Neural progenitor cell (in vitro differentiated cells): ENCODE data around the gene VWF. TPM values are rescaled to one million over a fixed set of nuclear protein-coding genes. Genes with fewer than 3 reads are reported as not detected.

Source experiments
- DNase-seq: peaks from one replicate; pipeline ENCODE4 v3.0.0-alpha.2; 2016; ENCODE audit warnings: low spot score
- H2AFZ ChIP-seq: fragments of 200-600 bp; sonication (generic); replicated peaks from 2 replicates; pipeline ENCODE4 v1.6.1; 2016; ENCODE audit warnings: antibody characterized with exemption
- H3F3A ChIP-seq: fragments of 200-600 bp; sonication (generic); 2 replicates; pipeline ENCODE4 v1.6.1; 2016; ENCODE audit warnings: antibody characterized with exemption, low read depth
- H3K27ac ChIP-seq: fragments of 200-600 bp; sonication (generic); 2 replicates; pipeline ENCODE4 v1.5.1; 2016; ENCODE audit warnings: mild to moderate bottlenecking
- H3K27me3 ChIP-seq: fragments of 200-600 bp; sonication (generic); 2 replicates; pipeline ENCODE4 v1.6.1; 2016; ENCODE audit warnings: mild to moderate bottlenecking, moderate library complexity
- H3K36me3 ChIP-seq: fragments of 200-600 bp; sonication (generic); 2 replicates; pipeline ENCODE4 v1.5.1; 2016
- H3K4me1 ChIP-seq: fragments of 200-600 bp; sonication (generic); 2 replicates; pipeline ENCODE4 v1.6.1; 2016; ENCODE audit warnings: mixed run types
- H3K4me2 ChIP-seq: fragments of 200-600 bp; sonication (generic); 2 replicates; pipeline ENCODE4 v1.6.1; 2016
- H3K4me3 ChIP-seq: fragments of 200-600 bp; sonication (generic); 2 replicates; pipeline ENCODE4 v1.5.1; 2016
- H3K79me2 ChIP-seq: fragments of 200-600 bp; sonication (generic); 2 replicates; pipeline ENCODE4 v1.6.1; 2016; ENCODE audit warnings: low read depth
- H3K9ac ChIP-seq: fragments of 200-600 bp; sonication (generic); 2 replicates; pipeline ENCODE4 v1.6.1; 2016
- H3K9me3 ChIP-seq: fragments of 200-600 bp; sonication (generic); 2 replicates; pipeline ENCODE4 v1.5.1; 2016; ENCODE audit warnings: low read depth
- H4K20me1 ChIP-seq: fragments of 200-600 bp; sonication (generic); 2 replicates; pipeline ENCODE4 v1.6.1; 2016; ENCODE audit warnings: low read depth
- H3K27ac Mint-ChIP-seq: 3 replicates; pipeline ENCODE4 v1.8.0; 2021; ENCODE audit warnings: mixed read lengths
- H3K27me3 Mint-ChIP-seq: 2 replicates; pipeline ENCODE4 v1.8.0; 2022; ENCODE audit warnings: low read depth, mild to moderate bottlenecking, inconsistent platforms, moderate library complexity, mixed read lengths; ENCODE audit not compliant: insufficient read depth
- H3K36me3 Mint-ChIP-seq: 3 replicates; pipeline ENCODE4 v1.8.0; 2021; ENCODE audit warnings: mixed read lengths
- H3K4me1 Mint-ChIP-seq: 3 replicates; pipeline ENCODE4 v1.8.0; 2021; ENCODE audit warnings: mixed read lengths
- H3K4me3 Mint-ChIP-seq: 3 replicates; pipeline ENCODE4 v1.8.0; 2021; ENCODE audit warnings: mild to moderate bottlenecking, moderate library complexity, mixed read lengths
- H3K9me3 Mint-ChIP-seq: 3 replicates; pipeline ENCODE4 v1.8.0; 2020; ENCODE audit warnings: mixed read lengths
- CTCF ChIP-seq: fragments of 200-600 bp; sonication (generic); IDR thresholded peaks from 2 replicates; pipeline ENCODE4 v1.5.1; 2017; ENCODE audit warnings: antibody characterized with exemption, mild to moderate bottlenecking
- EZH2 ChIP-seq: fragments of 200-600 bp; sonication (generic); IDR thresholded peaks from 2 replicates; pipeline ENCODE4 v1.6.1; 2017; ENCODE audit warnings: antibody characterized with exemption, mild to moderate bottlenecking, moderate library complexity
- EZH2phosphoT487 ChIP-seq: fragments of 200-600 bp; sonication (generic); IDR thresholded peaks from 2 replicates; pipeline ENCODE4 v1.6.1; 2017; ENCODE audit warnings: antibody characterized with exemption
- total RNA-seq: library from RNA; depleted of rRNA; stranded (reverse); fragments of >200 nt; gene quantifications from 2 replicates; pipeline ENCODE4 v1.2.3, GENCODE V29; 2015; ENCODE audit warnings: low replicate concordance

VWF gene
- total RNA-seq, 1 donor from 2014 or later = 8.0 TPM

GRCh38 chr12:5900533-5901205 lies 223.8 kb downstream of the VWF start:
- Histone ChIP-seq H3K79me2 (no peaks in the 10 kb centered on the region), H3K4me2 (no peak overlapping the region), H3K4me3 (no peak overlapping the region), H3K9ac (no peak overlapping the region), H3K27ac (no peak overlapping the region), H3K27me3 (no peaks in the 10 kb centered on the region), H3F3A (no peaks in the 10 kb centered on the region), H3K4me1 (no peaks in the 10 kb centered on the region), H2AFZ (no peak overlapping the region), H4K20me1 (no peaks in the 10 kb centered on the region), H3K9me3 (no peaks in the 10 kb centered on the region), H3K36me3 (no peaks in the 10 kb centered on the region)
- Mint-ChIP-seq H3K4me3 (peak overlapping the region; percentile 65), H3K27me3 (peaks cover 20% of the 10 kb centered on the region), H3K36me3 (no peaks in the 10 kb centered on the region), H3K9me3 (peaks cover 3% of the 10 kb centered on the region), H3K4me1 (peaks cover 31% of the 10 kb centered on the region), H3K27ac (peak overlapping the region; percentile 94)
- TF ChIP-seq EZH2phosphoT487 = no peak
- TF ChIP-seq CTCF = no peak
- no peak for TF ChIP-seq EZH2
- no peak for DNase-seq

- no peak for DNase-seq
- no peak overlapping the region for H3K4me3 ChIP-seq
- H3K79me2 ChIP-seq = no peaks in the 10 kb centered on the region
- TF ChIP-seq EZH2phosphoT487 (no peak), CTCF (no peak), EZH2 (no peak)
- Mint-ChIP-seq H3K27me3 (peaks cover 22% of the 10 kb centered on the region), H3K4me1 (peaks cover 31% of the 10 kb centered on the region), H3K27ac (peak overlapping the region; percentile 94), H3K36me3 (no peaks in the 10 kb centered on the region), H3K9me3 (peaks cover 3% of the 10 kb centered on the region), H3K4me3 (peak overlapping the region; percentile 65)
- H2AFZ ChIP-seq = no peak overlapping the region
- no peak overlapping the region for H3K27ac ChIP-seq
- no peaks in the 10 kb centered on the region for H4K20me1 ChIP-seq
- H3K27me3 ChIP-seq = no peaks in the 10 kb centered on the region
- no peaks in the 10 kb centered on the region for H3F3A ChIP-seq
- no peaks in the 10 kb centered on the region for H3K36me3 ChIP-seq
- no peaks in the 10 kb centered on the region for H3K4me1 ChIP-seq
- H3K9me3 ChIP-seq = no peaks in the 10 kb centered on the region
- no peak overlapping the region for H3K4me2 ChIP-seq
- no peak overlapping the region for H3K9ac ChIP-seq
These were observed 224.4 kb downstream of the VWF start for GRCh38 chr12:5900076-5900475.

GRCh38 chr12:5899675-5900074 lies 224.8 kb downstream of the VWF start:
- H3K9me3 Mint-ChIP-seq = peaks cover 3% of the 10 kb centered on the region

More at GRCh38 chr12:5899675-5900074, 224.8 kb downstream of the VWF start:
- Mint-ChIP-seq H3K27ac (no peak overlapping the region), H3K4me3 (no peak overlapping the region), H3K27me3 (peaks cover 20% of the 10 kb centered on the region), H3K4me1 (peaks cover 31% of the 10 kb centered on the region), H3K36me3 (no peaks in the 10 kb centered on the region)
- H3K79me2 ChIP-seq = no peaks in the 10 kb centered on the region
- H3K4me1 ChIP-seq = no peaks in the 10 kb centered on the region
- no peak overlapping the region for H2AFZ ChIP-seq
- H3K9me3 ChIP-seq = no peaks in the 10 kb centered on the region
- no peak overlapping the region for H3K27ac ChIP-seq
- DNase-seq = no peak
- no peaks in the 10 kb centered on the region for H3K27me3 ChIP-seq
- no peaks in the 10 kb centered on the region for H3K36me3 ChIP-seq
- H4K20me1 ChIP-seq = no peaks in the 10 kb centered on the region
- no peak overlapping the region for H3K9ac ChIP-seq
- H3K4me3 ChIP-seq = no peak overlapping the region
- TF ChIP-seq CTCF (no peak), EZH2 (no peak), EZH2phosphoT487 (no peak)
- no peaks in the 10 kb centered on the region for H3F3A ChIP-seq
- no peak overlapping the region for H3K4me2 ChIP-seq
